Activated gamma-delta T cell (primary cell): ENCODE measurements around the gene STK32C.
"Not testable (repeated sequence)": the region's sequence is repeated elsewhere in the genome, so short reads cannot be mapped to it uniquely, and the experiment has no call there.

Source experiments
- DNase-seq: peaks from one replicate; lab custom pipeline; 2025; lab: John Stamatoyannopoulos, UW

The STK32C gene

DNA sequence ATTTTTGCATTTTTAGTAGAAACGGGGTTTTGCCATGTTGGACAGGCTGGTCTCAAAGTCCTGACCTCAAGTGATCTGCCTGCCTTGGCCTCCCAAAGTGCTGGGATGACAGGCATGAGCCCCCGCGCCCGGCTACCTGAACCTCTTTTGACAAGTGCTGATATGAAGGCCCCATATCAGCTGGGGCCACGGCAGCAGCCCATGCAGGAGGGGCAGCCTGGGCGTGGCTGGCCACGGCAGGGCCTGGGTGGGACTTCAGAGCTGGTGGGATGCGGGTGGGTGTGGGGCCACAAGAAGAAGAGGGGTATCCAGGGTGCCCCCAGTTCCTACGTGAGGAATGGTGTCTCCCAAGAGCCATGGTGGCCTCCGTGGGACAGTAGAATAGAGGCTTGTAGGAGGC lies 31.1 kb upstream of the STK32C start:
- DNase-seq = no peak

DNA sequence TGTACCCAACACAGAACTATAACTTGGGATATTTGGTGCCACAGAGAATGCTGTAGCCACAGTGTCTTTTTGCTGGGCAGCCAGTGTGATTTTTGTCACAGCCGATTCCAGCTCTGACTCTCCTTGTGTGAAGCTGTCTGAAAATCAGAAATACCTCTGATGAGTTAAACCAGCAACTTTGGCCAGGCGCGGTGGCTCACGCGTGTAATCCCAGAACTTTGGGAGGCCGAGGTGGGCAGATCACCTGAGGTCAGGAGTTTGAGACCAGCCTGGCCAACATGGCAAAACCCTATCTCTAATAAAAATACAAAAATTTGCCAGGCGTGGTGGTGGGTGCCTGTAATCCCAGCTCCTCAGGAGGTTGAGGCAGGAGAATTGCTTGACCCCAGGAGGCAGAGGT lies 30.1 kb upstream of the STK32C start:
- not testable (repeated sequence) for DNase-seq

DNA sequence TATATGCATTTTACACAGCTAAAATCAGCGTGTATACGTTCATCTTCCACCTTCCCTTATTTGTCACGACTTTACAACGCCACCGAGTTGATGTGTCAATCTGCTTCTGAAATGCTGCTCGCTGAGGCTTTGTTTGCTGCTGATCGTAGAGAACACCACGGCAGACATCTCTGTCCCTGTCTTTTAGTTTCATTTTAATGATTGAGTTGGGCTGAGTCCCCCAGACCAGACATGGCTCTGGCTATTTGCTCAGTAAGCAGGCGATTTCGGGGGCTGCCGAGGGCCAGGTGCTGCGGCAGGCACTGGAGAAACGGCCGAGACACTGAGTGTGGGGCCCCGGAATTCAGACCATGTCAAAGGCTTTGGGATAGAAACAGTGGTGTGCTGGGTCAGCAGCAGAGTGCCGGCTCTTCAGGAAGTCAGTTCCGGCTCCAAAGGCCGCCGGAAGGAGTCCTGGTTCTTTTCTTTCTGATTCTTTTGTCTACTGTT lies 29.2 kb upstream of the STK32C start:
- no peak for DNase-seq

DNA sequence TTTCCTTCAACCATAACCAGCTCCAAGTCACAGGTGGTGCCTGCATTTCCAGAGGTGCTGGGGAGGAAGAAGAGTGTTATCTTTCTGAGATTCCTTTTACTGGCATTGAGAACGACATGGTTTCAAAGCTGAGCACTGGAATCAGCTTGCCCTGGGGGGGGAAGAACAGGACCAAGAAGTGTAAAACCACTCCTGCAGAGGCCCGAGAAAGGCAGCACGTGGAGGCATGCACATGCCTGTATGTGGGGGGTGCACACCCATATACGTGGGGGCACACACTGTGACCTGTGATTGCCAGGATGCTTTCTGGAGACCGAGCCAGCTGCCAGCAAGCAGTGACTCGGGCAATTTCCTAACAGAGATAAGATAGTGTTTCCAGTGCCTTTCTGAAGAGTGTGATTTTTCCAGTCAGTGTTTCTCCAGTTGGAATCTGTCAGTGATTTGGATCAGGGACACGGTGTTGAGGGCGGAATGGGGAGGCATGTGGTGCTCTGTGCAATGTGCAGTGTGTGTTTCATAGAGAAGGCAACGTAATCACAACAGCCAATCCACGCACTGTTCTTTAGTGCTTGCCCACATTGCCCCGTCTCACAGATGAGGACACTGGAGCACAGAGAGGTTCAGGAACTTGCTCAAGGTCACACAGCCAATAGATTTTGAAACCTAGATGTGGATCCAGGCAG lies 28.5 kb upstream of the STK32C start:
- DNase-seq = no peak

DNA sequence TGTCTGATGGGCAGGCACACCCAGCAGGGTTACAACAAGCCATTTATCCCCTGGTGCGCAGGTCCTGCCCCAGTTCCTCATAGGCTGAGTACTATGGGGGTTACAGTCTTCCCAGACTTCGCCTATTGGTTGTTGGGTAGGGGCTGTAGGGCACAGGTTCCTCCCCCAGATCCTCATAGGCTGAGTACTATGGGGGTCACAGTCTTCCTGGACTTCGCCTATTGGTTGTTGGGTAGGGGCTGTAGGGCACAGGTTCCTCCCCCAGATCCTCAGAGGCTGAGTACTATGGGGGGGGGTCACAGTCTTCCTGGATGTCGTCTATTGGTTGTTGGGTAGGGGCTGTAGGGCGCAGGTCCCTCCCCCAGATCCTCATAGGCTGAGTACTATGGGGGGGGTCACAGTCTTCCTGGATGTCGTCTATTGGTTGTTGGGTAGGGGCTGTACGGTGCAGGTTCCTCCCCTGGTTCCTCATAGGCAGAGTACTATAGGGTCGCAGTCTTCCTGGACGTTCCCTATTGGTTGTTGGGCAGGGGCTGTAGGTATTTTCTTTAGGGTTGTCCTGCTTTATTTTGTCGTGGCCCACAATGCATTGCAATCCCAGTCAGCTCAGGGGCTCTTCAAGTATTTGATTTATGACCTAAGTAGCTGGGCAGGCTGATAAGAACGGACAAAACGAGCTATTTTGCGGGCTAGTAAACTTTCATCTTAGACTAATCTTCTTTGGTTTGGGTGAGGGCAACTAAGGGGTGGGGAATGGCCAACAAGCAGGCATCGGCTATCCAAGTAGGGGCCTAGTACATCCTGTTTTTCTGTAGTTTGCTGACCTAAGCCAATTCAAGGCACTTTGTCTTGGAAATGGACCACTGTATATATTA lies 27.7 kb upstream of the STK32C start:
- no peak for DNase-seq

DNA sequence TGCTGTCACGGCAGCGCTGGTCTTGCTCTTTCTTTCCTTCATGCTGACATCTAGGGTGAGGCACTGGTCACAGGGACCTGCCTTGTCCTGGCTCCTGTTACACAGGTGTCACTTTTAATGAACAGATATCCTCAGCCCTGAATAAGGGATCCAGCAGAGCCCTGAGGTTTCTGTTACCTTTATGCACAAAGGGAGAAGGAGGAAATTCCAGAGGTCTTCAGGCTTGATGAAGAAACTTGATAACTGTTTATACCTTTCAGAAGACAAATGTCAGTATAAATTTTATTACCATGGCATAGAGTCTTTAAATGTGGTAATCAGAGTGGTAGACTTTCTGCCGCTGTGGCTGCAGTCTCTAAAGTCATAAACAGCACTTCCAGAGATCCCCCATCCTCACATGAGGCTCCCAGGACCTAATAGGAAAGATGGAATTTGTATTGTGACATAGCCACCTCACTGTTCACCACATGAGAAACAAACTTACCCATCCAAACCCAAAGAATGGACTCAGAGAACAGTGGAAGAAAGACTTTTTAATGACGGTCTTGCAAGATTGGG lies 27.0 kb upstream of the STK32C start:
- DNase-seq = no peak

DNA sequence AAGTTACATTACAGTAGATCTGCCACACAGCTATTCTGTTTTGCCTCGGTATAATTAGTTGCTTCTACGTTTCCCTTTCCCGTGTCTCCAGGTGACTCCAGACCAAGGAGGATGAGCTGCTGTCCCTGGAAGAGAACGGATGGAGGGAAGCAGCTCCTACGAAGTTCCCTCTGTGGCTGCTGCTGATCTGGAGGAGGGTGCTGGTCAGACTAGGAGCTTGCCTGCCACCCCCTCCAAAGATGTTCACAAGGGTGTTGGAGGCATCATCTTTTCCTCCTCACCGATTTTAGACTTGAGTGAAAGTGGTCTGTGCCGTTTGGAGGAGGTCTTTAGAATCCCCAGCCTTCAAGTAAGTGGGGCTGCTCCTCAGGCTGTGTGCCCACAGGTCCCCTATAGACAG lies 25.6 kb upstream of the STK32C start:
- no peak for DNase-seq

DNA sequence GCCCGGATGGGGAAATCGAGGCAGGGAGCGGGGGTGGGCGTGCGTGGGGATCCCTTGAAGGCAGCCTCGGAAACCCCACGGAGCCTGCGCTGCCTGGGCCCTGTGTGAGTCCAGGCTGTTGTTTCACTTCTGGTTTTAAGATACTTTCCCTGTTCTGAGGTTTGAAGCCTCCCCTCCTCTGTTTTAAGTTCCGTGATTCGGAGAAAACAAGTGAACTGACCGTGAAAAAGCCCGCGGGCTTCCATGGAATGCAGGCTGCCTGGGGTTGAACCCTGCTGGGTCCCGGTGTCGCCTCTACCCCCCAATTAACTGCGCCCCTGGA lies 24.6 kb upstream of the STK32C start:
- no peak for DNase-seq

DNA sequence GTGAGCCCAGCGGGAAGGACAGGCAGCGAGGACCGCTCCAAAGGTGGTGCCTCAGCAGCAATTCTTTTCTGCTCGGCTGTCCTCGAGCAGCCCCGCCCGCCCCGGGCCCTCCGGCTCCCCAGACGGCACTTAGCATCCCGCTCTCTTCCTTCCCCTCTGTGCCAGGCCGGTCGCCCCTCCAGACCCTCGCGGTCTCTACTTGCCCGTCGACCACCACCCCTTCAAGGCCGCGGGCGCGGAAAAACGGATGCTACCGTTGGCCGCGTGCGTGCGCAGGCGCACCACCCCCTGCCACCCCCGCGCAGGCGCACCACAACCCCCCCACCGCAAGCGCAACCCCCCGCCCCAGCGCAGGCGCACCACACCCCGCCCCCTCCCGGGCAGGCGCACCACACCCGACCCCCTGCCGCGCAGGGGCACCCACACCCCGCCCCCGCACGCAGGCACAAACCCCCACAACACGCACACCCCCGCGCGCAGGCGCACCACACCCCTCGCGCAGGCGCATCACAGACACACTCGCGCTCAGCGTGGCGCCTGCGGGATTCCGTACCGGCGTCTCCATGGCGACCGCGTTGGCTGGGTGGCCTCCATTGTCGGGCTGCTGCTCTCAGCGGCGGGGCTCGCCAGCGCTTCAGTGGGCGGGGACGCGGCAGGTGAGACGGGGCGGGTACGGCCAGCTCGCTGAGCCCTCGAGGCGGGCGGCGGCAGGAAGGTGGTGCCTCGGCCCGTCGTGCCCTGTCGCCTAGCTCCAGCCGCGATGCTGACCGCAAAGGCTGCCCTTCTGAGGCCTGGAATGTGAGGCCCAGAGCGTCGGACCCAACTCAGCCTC lies 24.1 kb upstream of the STK32C start, which contains the start of gene LRRC27:
TSS of gene LRRC27 (plus strand) at position 593 of the 832 bp plus-strand sequence. CDS start 1,332 bp downstream, outside the sequence.
- peak; percentile 100 for DNase-seq

DNA sequence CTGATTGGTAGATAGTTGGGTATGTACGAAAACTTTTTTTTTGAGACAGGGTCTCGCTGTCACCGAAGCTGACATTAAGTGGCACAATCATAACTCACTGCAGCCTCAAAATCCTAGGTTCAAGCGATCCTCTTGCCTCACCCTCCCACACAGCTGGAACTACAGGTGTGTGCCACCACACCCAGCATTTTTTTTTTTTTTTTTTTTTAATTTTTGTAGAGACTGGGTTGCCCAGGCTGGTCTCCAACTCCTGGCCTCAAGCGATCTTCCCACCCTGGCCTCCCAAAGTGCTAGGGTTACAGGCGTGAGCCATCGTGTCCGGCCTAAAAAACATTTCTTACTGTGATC lies 22.7 kb upstream of the STK32C start:
- DNase-seq = no peak

DNA sequence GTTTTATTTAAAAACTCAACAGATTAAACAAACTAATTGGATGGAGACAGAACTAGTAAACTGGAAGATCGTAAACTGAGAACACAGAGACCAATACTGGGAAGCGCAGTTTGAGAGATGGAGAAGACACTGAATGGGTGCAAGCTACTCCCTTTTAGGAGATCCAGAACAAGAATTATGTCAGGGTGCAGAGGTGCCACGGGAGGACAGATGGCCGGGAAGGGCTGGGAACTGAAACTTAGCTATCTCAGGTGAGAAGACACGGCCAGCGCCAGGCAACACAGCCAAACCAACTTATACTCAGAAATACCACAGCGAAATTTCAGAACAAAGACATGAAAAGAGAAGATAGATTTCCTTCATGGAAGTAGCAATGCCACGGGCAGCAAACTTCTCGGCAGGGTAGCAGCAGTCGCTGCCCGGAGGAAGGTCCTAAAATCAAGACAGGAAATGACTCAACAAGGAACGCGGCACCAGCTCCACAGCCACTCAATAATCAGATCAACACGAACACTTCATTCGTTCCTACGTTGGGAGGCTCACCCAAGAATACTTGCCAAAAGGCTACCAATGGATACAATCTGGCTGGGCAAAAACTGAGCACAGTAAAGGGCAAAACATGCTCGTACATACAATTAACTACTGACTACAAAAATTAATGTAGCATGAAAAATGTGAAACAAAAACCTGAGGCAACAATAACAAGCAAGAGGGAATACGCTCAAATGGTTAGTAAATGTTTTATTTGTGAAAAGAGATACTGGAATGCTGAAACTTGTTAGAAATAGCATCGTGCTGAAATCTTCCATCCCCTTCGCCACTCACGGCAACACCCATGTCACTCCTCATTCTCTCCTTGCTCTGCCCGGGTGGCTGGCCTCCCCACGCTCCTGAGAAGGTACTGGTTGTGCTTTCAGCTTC lies 22.1 kb upstream of the STK32C start:
- no peak for DNase-seq

DNA sequence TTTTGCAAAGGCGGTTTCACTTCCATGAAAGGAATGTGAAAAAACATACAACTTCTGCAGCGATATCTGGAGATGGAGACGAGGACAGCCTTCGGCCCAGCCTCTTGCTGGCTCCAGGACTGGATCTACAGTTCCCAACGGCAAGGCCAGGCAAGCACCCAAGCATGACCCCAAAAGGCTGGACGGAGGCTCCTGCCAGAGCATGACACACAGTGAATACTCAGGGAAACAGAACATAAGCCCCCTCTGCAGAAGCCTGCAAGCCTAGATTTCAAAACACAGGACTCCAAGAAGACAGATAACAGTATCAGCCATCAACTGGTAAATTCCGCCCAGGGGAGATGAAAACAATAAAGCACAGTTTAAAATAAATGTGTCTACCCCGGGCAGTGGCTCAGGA lies 21.0 kb upstream of the STK32C start:
- no peak for DNase-seq

DNA sequence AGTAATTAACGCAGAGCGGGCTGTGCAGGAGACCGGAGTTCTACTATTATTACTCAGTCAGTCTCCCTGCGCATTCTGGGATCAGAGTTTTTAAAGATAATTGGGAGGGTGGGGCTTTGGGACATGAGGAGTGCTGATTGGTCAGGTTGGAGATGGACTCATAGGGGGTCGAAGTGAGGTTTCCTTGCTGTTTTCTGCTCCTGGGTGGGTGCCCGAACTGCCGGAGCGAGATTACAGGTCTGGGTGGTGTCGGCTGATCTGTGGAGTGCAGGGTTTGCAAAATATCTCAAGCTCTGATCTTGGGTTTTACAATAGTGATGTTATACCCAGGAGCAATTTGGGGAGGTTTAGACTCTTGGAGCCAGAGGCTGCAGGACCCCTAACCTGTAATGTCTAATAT lies 20.4 kb upstream of the STK32C start:
- DNase-seq = no peak

DNA sequence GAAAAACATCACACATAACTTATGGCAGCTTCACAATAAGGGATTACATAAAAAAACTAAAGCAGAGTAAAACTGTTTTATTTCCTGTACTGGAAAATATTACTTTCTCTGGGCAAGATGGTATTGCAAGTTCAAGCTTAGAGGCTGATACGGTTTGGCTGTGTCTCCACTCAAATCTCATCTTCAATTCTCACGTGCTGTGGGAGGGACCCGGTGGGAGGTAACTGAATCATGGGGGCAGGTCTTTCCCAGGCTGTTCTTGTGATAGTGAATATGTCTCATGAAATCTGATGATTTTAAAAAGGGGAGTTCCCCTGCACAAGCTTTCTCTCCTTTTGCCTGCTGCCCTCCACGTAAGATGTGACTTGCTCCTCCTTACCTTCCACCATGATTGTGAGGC lies 19.2 kb upstream of the STK32C start:
- DNase-seq = no peak

DNA sequence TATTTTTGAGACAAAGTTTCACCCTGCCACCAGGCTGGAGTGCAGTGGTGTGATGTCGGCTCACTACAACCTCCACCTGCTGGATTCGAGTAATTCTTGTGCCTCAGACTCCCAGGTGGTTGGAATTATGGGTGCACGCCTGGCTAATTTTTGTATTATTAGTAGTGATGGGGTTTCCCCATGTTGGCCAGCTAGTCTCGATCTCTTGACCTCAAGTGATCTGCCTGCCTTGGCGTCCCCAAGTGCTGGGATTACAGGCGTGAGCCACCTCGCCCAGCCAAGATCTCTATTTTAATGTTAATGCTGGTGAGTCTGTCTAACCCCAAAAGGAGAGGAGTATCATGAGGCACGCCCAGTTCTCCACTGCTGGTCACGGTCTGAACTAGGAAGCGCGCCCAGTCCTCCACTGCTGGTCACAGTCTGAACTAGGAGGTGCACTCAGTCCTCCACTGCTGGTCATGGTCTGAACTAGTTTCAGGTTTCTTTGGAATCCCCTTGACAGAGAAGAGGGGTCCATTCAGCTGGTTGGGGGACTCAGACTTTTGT lies 18.7 kb upstream of the STK32C start:
- DNase-seq = no peak

DNA sequence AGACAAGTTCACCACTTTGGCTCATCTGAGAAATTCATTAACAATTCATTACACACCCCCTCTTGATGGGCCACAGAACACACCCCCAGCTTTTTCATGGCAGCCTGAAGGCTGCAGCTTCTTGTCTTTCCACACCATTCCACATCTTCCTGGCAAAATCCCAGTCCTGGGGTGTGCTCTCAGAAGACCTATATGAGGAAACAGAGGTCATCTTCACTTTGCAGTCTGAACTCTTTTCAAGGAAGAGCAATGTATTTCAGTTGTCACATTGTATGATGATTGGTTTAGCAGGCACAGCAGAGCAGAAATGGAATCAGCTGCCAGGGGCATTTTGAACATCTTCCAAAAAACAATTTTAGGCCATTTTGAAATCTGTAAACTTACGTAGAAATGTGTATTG lies 16.4 kb upstream of the STK32C start:
- DNase-seq = no peak

DNA sequence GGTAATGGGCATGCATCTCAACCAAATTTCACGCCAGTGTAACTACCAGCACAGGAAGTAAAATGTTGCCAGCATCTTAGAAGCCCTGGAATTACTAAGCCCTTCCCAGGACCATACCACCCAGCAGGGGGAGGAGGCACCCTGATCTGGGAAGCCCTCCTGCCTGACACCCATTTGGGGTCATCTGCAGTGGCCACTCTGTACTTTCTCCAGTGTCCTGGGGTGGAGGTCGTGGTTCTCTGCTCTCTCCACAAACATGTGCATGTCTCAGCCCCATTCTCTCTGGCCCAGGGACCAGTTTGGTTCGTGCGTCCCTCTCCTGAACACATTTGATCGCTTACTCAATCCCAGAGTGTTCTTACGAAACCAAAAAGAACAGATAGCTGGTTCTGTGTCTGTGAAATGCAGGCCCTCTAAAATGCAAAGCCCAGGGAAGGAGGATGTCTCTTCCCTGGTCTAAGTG lies 14.9 kb upstream of the STK32C start:
- no peak for DNase-seq

DNA sequence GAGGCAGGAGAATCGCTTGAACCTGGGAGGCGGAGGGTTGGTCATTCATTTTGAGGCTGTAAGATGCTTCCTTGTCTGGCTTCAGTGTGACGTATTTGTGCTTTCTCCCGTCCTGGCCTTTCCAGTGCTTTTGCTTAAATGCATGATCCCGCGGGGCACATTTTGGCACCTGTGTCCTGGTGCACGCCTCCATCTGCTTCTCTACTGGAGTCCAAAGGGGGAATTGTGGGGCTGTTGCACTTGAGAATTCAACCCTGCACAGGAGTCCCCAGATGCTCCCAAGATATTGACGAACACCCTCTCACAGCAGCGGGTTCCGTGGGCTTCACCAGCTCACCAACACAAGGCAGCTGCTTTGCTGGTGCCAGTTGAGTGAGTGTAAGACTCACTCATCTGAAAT lies 14.0 kb upstream of the STK32C start:
- DNase-seq = no peak

DNA sequence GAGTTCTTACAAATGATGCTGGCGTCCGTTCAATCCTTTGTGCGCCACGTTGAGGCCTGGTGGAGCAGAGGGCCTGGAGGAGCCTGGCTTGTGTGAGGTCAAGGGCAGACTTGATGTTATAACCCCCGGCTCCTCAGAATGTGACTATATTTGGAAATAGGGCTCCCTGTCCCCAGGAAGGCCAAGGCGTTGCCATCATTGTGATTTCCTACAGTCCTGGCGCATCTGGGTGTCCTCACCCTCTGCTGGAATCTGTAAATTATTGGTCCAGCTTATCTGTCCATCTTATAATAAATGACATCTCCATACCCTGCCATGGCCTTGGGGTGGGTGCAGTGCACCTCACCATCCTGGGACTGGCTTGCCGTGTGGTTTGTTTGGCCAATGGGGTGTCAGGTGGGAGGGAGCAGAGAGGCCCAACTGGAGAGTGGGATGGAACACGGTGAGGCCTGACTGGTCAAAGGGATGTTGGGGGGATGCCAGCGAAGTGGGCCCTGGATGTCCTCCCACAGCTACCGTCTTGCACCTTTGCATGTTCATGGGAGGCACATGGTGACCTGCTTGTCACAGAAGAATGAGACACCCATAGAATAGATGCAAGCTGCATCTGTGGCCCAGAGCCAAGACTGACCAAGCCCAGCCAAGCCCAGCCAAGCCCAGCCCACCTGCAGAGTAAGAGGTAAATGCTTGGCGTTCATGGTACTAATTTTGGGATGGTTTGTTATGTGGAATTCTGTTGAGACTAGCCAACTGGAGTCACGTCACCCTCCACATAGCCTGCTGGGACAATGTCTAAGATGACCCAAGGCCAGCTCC lies 13.1 kb upstream of the STK32C start:
- no peak for DNase-seq
